Measurements from ENCODE around the gene C2CD2.
A peak's percentile ranks its signal among the peaks of the same experiment; 100 is the strongest.

Gene C2CD2

GRCh38 chr21:41876396-41876795, 77.4 kb downstream of the C2CD2 start:
- no peak overlapping the region for H3K27ac Mint-ChIP-seq
- H3K27me3 Mint-ChIP-seq (ENCODE audit: low read depth), result no peaks in the 10 kb centered on the region
- peaks cover 18% of the 10 kb centered on the region for H3K4me1 Mint-ChIP-seq (ENCODE audit: low read depth)
- H3K4me3 Mint-ChIP-seq, result no peak overlapping the region
- H3K36me3 Mint-ChIP-seq (ENCODE audit: low read depth), result peaks cover 4% of the 10 kb centered on the region
- no peaks in the 10 kb centered on the region for H3K9me3 Mint-ChIP-seq

GRCh38 chr21:41875086-41875485, 78.7 kb downstream of the C2CD2 start:
- Mint-ChIP-seq H3K4me1 (ENCODE audit: low read depth) (peaks cover 18% of the 10 kb centered on the region), H3K27me3 (ENCODE audit: low read depth) (no peaks in the 10 kb centered on the region), H3K9me3 (no peaks in the 10 kb centered on the region), H3K4me3 (no peak overlapping the region), H3K27ac (no peak overlapping the region), H3K36me3 (ENCODE audit: low read depth) (peaks cover 4% of the 10 kb centered on the region)

GRCh38 chr21:41874611-41875010, 79.2 kb downstream of the C2CD2 start:
- Mint-ChIP-seq H3K36me3 (ENCODE audit: low read depth) (no peaks in the 10 kb centered on the region), H3K4me3 (no peak overlapping the region), H3K9me3 (no peaks in the 10 kb centered on the region), H3K4me1 (ENCODE audit: low read depth) (peaks cover 15% of the 10 kb centered on the region), H3K27ac (no peak overlapping the region), H3K27me3 (ENCODE audit: low read depth) (no peaks in the 10 kb centered on the region)

- Mint-ChIP-seq H3K4me1 (ENCODE audit: low read depth) (peaks cover 15% of the 10 kb centered on the region), H3K27me3 (ENCODE audit: low read depth) (no peaks in the 10 kb centered on the region), H3K9me3 (no peaks in the 10 kb centered on the region), H3K36me3 (ENCODE audit: low read depth) (no peaks in the 10 kb centered on the region), H3K27ac (no peak overlapping the region), H3K4me3 (no peak overlapping the region)
These were observed 80.4 kb downstream of the C2CD2 start for GRCh38 chr21:41873426-41873825.

DNA sequence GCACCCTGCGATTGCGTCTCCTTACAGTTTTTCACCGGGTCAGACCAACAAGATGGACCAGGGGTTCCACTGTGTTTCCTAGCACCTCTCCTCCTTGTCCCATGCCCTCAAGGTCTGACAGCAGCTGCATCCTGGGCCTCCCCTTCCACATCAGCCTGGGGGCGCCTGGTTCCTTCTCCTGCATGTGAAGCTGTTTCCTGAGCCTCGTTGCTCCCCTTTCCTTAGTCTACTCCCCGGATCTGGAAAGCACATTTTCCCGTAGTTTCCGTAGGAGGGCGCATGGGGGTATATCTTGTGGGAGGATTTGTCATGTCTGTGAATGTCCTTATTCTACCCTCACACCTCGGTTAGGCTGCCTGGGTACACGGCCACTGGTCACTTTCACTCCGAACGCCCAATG, 80.8 kb downstream of the C2CD2 start:
- no peaks in the 10 kb centered on the region for H3K36me3 Mint-ChIP-seq (ENCODE audit: low read depth)
- no peak overlapping the region for H3K4me3 Mint-ChIP-seq
- H3K4me1 Mint-ChIP-seq (ENCODE audit: low read depth), result peaks cover 12% of the 10 kb centered on the region
- no peaks in the 10 kb centered on the region for H3K9me3 Mint-ChIP-seq
- H3K27me3 Mint-ChIP-seq (ENCODE audit: low read depth), result no peaks in the 10 kb centered on the region
- H3K27ac Mint-ChIP-seq, result no peak overlapping the region

GRCh38 chr21:41871293-41872030, 82.4 kb downstream of the C2CD2 start:
- Mint-ChIP-seq H3K4me3 (no peak overlapping the region), H3K27me3 (ENCODE audit: low read depth) (no peaks in the 10 kb centered on the region), H3K27ac (no peak overlapping the region), H3K36me3 (ENCODE audit: low read depth) (no peaks in the 10 kb centered on the region), H3K4me1 (ENCODE audit: low read depth) (peaks cover 3% of the 10 kb centered on the region), H3K9me3 (no peaks in the 10 kb centered on the region)

- Mint-ChIP-seq H3K4me3 (no peak overlapping the region), H3K36me3 (ENCODE audit: low read depth) (no peaks in the 10 kb centered on the region), H3K4me1 (ENCODE audit: low read depth) (peaks cover 4% of the 10 kb centered on the region), H3K9me3 (no peaks in the 10 kb centered on the region), H3K27ac (no peak overlapping the region), H3K27me3 (ENCODE audit: low read depth) (no peaks in the 10 kb centered on the region)
These were observed 84.0 kb downstream of the C2CD2 start for GRCh38 chr21:41869771-41870170.

DNA sequence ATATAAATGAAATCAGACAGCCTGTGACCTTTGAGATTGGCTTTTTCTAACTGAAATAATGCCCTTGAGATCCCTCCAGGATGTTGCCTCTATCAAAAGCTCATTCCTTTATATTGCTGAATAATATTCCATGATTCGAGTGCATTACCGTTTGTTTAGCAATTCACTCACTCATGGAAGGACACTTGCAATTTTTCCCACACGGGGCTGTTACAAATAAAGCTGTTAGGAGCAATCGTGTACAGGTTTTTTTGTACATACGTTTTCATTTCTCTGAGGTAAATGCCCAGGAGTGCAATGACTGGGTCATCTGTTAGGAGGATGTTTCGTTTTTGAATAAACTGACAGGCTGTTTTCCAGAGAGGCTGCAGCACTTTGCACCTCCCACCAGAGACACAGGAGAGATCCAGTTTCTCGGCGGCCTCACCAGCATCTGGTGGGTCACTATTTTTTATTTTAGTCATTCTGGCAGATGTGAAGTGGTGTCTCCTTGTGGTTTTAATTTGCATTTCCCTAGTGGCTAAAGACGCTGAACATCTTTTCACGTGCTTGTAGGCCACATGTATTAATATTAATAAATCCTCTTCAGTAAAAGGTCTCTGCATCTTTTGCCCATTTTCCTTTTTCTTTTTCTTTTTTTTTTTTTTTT, 85.6 kb downstream of the C2CD2 start:
- H3K4me1 Mint-ChIP-seq (ENCODE audit: low read depth), result peaks cover 4% of the 10 kb centered on the region
- no peaks in the 10 kb centered on the region for H3K9me3 Mint-ChIP-seq
- no peak overlapping the region for H3K4me3 Mint-ChIP-seq

GRCh38 chr21:41867313-41867712, 86.5 kb downstream of the C2CD2 start:
- Mint-ChIP-seq H3K4me1 (ENCODE audit: low read depth) (peaks cover 4% of the 10 kb centered on the region), H3K36me3 (ENCODE audit: low read depth) (no peaks in the 10 kb centered on the region)

More for the DNA sequence above, 85.6 kb downstream of the C2CD2 start:
- Mint-ChIP-seq H3K36me3 (ENCODE audit: low read depth) (no peaks in the 10 kb centered on the region), H3K27ac (no peak overlapping the region), H3K27me3 (ENCODE audit: low read depth) (no peaks in the 10 kb centered on the region)

DNA sequence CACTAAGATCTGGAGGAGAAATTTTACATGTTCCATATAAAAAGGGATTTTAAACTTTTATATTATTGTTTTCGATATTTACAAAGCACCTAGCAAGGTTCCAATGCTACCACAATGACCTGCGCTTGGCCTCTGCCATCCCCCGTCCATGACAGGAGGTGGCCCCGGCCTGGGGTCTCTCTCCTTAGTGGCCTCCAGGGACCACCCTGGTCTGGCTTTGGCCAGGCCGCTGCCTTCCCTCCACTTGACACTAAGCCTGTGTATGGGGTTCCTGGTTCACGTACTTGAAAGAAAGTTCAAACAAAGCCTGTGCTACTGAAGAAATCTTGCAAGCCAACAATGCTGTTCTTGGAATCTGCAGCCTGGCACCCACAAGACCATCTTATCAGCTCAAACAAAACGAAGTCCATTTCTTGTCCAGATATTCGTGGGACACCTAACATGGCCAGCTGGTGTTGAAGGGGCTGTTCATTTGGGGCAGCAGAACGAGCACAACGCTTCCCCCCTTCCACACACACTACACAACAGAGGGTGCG, 87.5 kb downstream of the C2CD2 start:
- Mint-ChIP-seq H3K9me3 (no peaks in the 10 kb centered on the region), H3K27me3 (ENCODE audit: low read depth) (no peaks in the 10 kb centered on the region), H3K36me3 (ENCODE audit: low read depth) (no peaks in the 10 kb centered on the region), H3K27ac (no peak overlapping the region), H3K4me1 (ENCODE audit: low read depth) (peaks cover 4% of the 10 kb centered on the region), H3K4me3 (no peak overlapping the region)

More at GRCh38 chr21:41867313-41867712, 86.5 kb downstream of the C2CD2 start:
- Mint-ChIP-seq H3K27me3 (ENCODE audit: low read depth) (no peaks in the 10 kb centered on the region), H3K9me3 (no peaks in the 10 kb centered on the region), H3K27ac (no peak overlapping the region), H3K4me3 (no peak overlapping the region)

GRCh38 chr21:41865002-41865777, 88.6 kb downstream of the C2CD2 start:
- Mint-ChIP-seq H3K27me3 (ENCODE audit: low read depth) (no peaks in the 10 kb centered on the region), H3K27ac (peak overlapping the region; percentile 27), H3K9me3 (no peaks in the 10 kb centered on the region), H3K36me3 (ENCODE audit: low read depth) (no peaks in the 10 kb centered on the region), H3K4me1 (ENCODE audit: low read depth) (peaks cover 4% of the 10 kb centered on the region), H3K4me3 (no peak overlapping the region)

DNA sequence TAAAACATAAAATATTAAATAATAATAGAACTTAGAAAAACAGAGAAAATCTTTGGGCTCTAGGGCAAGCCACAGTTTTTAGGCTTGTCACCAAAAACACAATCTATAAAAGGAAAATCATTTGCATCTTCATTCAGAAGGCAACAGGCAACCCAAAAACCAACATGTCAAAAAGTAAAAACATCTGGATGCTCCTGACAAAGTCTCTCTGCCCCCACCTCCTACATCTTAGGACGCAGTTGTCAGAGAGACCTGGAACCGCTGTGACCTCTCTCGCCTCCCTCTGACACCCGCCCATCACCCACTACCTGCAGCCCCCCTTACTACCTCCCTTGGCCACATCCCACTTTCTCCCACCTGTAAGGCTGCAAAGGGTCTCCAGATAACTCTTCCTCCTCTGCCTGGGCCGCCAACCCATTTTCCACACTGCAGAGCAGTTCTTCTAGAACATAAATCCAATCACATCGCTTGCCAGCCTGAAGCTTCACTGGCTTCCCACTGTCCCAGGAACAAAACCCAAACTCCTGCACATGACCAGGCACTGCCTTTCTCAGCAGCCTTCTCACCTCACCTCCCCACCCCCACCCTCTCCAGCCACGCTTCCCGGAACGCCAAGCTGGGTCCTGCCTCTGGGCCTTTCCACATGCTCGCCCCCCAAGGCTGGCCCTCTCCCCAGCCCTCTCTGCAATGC, 89.4 kb downstream of the C2CD2 start:
- Mint-ChIP-seq H3K4me3 (no peak overlapping the region), H3K27ac (no peak overlapping the region)

DNA sequence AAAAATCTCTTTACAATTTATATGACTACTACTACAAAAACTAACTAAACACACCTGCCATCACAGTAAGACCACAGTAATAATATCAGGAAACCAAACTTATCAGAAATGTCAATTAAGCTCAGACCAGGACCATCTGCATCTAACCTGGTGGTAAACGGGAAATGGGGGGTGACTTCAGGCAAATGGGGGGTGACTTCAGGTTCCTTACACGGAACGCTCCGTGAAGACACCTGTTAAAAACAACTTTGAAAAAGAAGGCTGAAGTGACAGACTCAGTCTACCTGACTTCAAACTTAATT, 90.4 kb downstream of the C2CD2 start:
- peaks cover 4% of the 10 kb centered on the region for H3K4me1 Mint-ChIP-seq (ENCODE audit: low read depth)
- H3K27ac Mint-ChIP-seq, result peak overlapping the region; percentile 21
- H3K27me3 Mint-ChIP-seq (ENCODE audit: low read depth), result no peaks in the 10 kb centered on the region
- no peaks in the 10 kb centered on the region for H3K36me3 Mint-ChIP-seq (ENCODE audit: low read depth)
- H3K9me3 Mint-ChIP-seq, result no peaks in the 10 kb centered on the region
- no peak overlapping the region for H3K4me3 Mint-ChIP-seq

More for the DNA sequence above, 89.4 kb downstream of the C2CD2 start:
- H3K36me3 Mint-ChIP-seq (ENCODE audit: low read depth), result no peaks in the 10 kb centered on the region
- H3K27me3 Mint-ChIP-seq (ENCODE audit: low read depth), result no peaks in the 10 kb centered on the region
- H3K4me1 Mint-ChIP-seq (ENCODE audit: low read depth), result peaks cover 4% of the 10 kb centered on the region
- H3K9me3 Mint-ChIP-seq, result no peaks in the 10 kb centered on the region

DNA sequence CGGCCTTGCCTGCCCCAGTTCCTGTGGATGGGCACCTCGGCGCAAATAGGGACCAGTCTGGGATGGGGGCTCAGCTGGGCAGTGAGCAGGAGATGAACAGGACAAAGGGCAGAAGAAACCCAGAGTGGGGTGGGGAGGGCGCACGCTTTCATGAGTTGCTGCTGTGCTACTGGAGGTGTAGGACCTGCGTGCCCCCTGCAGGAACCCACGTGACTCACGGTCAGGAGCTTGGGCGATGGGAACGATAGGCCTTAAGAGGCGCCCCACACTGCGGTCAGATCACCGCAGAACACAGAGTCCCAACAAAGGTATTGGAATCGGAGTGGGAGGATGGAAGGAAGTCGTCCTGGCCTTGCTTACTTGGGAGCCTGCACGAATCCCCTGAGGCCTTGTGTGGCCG, 91.8 kb downstream of the C2CD2 start:
- no peaks in the 10 kb centered on the region for H3K9me3 Mint-ChIP-seq
- peaks cover 4% of the 10 kb centered on the region for H3K4me1 Mint-ChIP-seq (ENCODE audit: low read depth)
- no peaks in the 10 kb centered on the region for H3K36me3 Mint-ChIP-seq (ENCODE audit: low read depth)
- no peaks in the 10 kb centered on the region for H3K27me3 Mint-ChIP-seq (ENCODE audit: low read depth)
- H3K4me3 Mint-ChIP-seq, result no peak overlapping the region
- H3K27ac Mint-ChIP-seq, result no peak overlapping the region
